Activated T-helper 1 cell treated with Interleukin-2 at 50 U/mL for 16 hours (primary cell): Measurements from ENCODE around the gene JSRP1.

Experiments used
- DNase-seq: peaks from one replicate; pipeline ENCODE4 v3.0.0-alpha.2; 2020; ENCODE audit warnings: low read depth

Gene JSRP1

DNA sequence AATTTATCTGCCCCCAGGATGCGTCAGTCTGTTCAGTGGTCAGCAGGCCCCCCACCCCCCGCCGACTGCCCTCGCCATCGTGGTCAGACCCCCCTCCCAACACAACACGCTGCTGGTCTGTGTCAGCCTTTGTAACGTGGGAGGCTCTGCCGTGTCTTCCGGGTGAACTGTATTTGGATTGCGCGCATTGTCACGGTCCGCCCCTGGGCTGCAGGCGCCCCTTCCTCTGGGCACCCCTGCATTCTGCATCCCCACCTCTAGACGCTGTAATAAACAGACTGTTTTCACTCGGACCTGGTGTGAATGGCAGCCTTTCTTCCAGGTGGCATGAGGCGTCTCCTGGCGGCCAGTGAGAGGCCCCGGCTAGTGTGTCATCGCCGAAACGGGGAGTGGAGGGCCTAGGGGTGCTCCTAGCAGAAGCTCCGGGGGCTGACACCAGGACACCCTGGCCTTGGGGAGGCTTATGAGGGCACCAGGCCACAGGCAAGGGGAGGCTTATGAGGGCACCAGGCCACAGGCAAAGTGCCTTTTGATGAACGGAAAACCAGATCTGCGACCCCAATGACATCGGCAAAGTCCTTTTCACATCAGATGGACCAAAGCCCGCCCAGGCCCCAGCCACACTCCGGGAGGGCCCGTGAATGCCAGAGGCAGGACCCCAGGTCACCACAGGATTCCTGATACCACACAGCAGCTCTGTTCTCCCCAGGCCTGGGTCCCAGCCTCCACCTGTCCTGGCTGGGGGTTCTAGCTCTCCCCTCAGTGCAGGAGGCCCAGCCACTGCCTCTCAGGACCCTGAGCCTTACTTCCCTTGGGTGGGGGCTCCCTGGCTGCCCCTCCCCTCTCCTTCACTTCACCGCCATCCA is 23.7 kb downstream of the JSRP1 start:
- DNase-seq: no peak

DNA sequence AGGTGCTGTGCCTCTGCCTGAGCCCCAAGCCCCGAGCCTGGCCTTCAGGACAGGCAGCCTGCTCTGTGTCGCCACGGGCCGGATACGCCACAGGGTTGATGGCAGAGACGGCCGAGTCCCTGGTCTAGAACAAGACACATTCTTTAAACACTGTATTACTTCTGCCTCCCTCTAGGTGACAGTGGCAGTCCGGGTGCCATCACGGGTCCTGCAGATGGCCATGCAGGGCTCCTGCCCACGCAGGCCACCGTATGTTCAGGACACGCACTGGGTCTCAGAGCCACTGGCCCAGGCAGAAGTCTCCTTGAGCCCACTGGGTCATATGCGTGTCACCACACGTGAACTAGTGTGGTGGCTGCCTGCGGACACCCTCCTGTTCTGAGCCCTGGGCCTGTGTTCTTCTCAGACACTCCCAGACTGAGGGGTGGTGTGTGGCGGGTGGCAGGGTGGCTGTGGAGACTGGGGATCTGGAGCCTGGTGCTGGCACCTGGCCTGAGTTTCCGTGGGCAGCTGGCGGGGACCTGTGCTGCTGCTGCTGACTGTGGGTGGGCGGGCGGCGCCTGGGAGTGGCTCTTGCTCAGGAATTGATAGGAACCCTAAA is 24.5 kb downstream of the JSRP1 start:
- DNase-seq: no peak

DNA sequence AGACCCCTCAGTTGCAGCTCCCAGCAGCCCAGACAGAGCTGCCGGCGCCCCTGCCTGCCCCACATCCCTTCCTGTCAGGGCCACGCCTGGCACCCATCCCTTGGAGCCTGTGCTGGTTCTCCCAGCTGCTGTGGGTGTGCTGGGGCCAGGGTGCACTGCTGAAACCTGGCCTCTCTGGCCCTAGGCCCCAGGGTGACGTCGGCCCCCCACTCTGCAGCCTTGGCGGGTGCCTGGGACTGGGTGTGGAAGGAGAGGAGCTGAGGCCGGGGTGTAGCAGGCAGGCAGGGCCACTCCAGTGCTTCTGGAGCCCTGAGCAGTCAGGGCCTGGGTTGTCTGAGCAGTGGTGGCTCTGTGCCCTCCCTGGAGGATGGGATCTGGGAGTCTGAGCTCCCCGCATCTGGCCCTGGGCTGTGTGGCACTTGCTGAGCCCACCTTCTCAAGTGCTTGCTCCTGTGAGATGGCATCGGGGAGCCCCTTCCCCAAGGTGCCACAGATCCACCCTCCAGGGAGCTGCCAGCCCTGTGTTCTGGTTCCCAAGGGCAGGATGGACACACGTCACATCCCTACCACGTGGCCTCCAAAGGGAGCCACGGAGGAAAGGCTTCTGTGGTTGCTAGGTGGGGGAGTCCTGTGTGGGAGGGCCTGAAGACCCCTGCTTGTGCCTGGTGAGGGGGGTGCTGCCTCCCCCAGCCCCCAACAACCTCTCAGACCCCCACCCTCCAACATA is 25.2 kb downstream of the JSRP1 start:
- no peak for DNase-seq

DNA sequence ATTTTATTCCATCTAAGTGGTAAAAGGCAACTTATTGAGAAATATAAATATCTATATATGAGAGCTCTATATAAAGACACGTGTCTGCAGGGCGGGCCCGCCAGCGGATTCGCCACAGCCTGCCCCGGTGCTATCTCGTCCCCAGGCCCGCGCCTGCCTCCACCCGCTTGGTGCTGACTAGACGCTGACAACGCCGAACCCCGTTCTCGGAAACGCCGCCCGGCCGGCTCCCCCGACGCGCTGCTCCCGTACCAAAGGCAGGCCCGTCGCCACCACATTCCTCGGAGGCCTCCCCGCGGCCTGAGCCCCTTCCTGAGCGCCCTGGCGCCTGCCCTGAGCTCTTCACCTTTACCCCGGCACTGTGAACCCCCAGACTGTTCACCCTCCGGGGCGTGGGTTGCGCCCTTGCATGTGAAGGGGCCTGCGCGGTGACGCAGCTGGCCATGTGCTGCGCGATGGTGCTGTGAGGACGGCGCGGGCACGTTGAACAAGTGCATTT is 26.1 kb downstream of the JSRP1 start:
- DNase-seq: no peak

DNA sequence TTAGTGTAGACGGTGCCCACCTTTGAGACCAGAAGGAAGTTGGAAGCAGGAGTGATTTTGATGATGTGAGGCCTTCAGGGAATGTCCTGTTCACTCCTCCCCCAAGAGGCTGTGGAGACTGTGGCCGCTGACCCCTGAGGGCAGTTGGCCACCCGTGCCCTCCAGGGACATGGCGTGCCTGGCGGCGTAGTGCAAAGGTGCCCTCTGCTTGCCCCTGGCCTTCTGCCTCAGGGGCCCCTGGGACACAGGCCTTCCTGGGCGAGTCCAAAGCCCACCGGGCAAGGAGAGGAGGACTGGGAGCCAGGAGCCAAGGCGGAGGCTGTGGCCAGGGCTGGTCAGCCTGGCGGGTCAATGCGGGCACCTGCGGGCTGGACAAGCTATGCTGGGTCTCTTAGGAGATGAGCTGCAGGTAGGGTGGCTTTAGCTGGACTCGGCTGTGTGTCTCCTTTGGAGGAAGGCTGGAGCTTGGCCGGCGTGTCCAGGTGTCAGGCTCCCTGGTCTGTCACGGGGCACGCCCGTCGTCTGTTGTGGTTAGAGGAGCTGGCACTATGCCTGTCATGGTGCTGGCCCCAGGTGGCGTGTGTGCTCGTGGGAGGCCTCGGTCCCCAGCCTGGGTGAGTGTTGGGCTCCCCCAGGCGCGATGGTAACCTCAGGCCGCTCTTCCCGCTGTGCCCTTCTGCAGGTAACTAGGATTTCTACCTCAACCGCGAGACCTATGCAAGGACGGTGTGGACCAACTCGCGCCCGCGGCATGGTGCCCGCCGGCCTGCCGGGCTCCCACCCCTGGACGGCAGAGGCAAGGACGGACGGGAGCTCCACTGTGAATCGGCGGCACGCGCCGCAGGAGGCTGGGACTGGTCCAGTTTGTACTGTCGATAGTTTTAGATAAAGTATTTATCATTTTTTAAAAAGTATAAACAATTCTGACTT is 26.8 kb downstream of the JSRP1 start:
- no peak for DNase-seq

DNA sequence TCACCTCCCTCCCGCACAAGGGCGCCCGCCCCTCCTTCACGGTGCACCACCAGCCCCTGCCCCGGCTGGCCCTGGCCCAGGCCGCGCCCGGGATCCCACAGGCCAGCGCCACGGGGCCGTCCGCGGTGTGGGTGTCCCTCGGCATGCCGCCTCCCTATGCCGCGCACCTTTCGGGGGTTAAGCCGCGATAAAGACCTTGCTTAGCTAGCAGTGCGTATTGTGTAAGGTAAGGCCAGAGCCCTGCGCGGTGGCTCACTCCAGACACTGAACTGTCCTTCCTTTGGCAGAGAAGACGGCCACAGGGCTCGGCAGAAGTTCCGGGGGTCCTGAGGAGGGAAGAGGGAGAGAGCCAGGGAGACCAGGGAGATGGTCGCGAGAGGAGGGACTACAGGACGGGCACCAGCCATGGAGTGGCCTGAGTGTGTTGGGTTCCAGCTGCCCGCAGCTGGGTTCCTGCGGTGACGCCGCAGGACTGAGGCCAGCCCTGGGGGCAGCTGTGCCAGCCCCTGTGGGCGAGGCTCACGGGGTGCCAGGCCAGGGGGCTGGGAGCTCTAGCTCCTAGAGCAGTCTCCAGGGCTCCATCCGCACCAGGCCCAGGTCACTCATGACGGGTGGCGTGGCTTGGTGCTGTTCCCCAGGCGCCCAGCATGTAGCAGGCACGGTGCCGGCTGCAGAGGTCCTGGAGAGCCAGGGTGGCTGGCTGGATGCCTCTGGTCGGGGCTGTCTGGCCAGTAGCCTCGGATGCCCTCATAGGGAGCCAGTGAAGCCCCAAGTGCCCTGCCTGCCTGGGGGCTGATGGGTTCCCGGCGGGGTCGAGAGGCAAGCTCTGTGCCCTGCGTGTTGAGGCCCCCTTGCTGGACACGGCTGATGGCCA is 27.8 kb downstream of the JSRP1 start:
- DNase-seq: no peak

DNA sequence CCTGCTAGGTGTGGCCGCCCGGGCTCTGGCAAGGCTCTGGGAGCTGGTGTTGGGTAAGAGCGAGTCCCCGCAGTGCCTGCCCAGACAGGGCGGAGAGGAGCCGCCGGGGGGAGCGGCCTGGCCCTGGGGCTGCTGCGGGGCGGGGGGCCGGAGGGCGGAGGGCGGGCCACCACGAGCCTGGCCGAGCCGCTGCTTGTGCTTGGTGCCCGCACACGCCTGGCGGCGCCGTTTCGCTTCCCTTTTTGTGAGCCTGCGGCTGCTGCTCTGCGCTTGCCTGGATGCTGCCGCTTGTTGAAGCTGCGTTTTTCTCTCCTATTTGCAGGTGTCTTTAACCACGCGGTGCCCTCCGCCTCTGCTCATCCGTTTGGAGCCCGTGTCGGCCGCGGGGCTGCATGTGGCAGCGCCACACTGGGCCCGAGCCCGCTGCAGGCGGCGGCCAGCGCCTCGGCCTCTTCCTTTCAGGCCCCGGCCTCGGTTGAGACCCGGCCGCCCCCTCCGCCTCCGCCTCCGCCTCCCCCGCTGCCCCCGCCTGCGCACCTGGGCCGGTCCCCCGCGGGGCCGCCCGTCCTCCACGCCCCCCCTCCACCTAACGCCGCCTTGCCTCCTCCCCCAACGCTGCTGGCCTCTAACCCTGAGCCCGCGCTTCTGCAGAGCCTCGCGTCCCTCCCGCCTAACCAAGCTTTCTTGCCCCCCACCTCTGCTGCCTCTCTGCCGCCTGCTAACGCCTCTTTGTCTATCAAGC is 28.6 kb downstream of the JSRP1 start:
- no peak for DNase-seq

DNA sequence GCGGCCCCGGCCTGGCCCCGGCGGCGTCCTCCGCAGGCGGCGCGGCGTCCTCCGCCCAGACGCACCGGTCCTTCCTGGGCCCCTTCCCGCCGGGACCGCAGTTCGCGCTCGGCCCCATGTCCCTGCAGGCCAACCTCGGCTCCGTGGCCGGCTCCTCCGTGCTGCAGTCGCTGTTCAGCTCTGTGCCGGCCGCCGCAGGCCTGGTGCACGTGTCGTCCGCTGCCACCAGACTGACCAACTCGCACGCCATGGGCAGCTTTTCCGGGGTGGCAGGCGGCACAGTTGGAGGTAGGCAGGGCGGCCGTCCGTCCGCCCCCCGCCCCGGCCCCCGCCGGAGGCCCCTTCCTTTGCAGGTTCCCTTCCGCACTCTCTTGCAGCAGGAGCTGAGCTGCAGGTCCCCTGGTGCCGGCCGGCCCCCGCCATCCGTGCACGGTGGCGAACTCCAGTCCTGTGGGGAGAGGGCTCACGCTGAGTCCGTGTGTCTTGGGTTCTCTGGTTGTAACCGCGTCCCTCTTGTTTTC is 29.3 kb downstream of the JSRP1 start:
- no peak for DNase-seq

DNA sequence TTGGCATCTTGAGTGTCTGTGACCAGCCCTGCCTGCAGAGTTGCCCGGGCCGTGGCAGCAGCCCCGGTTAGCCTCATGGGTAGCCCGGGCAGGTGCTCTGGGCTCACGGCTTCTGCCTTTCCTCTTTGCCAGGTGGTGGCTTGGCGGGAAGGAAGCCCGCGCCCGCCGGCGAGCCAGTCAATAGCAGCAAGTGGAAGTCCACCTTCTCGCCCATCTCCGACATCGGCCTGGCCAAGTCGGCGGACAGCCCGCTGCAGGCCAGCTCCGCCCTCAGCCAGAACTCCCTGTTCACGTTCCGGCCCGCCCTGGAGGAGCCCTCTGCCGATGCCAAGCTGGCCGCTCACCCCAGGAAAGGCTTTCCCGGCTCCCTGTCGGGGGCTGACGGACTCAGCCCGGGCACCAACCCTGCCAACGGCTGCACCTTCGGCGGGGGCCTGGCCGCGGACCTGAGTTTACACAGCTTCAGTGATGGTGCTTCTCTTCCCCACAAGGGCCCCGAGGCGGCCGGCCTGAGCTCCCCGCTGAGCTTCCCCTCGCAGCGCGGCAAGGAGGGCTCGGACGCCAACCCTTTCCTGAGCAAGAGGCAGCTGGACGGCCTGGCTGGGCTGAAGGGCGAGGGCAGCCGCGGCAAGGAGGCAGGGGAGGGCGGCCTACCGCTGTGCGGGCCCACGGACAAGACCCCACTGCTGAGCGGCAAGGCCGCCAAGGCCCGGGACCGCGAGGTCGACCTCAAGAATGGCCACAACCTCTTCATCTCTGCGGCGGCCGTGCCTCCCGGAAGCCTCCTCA is 30.0 kb downstream of the JSRP1 start:
- no peak for DNase-seq

DNA sequence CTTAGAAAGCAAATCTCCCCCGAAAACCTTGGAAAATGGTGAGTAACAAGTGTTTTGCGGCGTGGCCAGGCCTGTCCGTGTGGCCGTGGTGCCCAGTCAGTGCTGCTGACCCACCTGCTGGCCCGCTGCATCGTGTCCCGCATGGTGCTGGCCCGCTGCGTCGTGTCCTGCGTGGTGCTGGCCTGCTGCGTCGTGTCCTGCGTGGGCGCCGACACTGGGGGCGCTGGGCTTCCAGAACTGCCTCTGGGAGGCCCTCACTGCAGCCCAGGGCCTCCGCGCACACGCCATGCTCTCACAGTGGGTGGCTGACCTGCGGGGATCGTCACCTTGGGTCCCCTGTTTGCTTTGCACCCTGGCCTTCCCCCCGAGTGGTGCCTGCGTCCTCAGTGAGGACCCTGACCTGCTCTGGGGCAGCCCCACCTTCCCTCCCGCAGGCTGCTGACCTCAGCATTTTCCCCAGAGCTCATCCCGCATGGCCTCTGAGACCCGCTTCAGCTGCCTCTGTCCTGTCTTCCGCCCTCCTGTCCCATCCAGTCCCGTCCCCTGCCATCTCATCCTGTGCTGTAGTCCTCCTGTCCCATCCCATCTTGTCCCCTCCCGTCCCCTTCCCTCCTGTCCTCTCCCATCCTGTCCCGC is 30.7 kb downstream of the JSRP1 start:
- no peak for DNase-seq

DNA sequence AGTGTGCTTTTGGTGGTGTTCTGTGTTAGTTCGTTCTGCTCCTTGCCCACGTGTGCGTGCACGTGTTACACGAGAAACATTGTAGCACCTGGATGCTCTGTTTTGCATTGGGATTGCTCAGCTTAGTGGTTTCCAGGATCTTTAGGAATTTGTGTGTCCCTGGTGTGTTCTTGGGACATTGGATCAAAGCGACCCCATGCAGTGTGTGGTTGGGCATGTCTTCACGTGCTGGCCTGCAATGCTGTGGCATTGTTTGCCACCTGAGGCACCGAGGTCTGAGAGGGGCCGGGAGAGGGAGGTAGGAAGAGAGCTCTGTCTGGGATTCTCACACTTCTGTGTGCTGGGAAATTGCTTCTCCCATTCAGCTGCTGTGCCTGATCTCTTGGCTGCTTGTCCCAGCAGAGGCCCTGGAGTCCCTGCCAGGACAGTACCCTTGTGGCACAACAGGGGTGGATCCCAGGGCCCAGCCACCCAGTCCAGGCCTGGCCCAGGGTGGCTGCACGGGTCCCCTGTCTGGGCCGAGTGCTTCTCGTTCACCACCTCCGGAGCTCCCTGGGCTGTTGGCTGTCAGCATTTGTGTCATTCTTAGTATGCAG is 31.4 kb downstream of the JSRP1 start:
- no peak for DNase-seq

DNA sequence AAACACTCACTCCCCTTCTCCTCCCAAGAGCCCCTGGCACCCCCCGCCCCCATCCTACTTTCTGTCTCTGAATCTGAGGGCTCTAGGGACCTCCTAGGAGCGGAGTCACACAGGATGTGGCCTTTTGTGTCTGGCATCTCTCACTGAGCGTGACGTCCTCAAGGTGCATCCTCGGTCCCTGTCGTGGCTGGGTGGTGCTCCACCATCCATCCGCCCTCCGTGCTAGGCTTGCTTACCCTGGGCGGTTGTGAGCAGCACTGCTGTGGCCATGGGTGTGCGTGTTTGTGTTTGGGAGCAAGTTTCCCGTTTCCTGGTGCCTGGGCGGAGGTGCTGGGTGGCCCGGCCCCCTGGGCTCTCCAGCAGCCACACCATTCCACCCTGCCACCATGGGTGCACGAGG is 32.3 kb downstream of the JSRP1 start:
- DNase-seq: no peak

DNA sequence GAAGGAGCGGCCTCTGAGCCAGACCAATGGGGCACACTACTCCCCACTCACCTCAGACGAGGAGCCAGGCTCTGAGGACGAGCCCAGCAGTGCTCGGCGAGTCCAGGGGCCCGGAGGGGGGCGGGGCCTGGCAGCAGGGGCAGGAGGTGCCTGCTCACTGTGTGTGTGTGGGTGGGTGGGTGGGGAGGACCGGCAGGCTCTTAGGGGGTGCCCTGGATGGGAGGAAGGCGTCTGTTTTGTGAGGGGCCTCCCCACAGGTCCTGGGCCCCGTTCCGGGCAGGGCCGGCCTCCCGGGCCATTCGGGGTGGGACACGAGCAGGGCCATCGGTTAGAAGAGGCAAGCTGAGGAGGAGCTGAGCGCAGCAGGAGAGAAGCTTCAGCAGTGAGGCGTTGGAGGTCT is 32.8 kb downstream of the JSRP1 start:
- DNase-seq: no peak

DNA sequence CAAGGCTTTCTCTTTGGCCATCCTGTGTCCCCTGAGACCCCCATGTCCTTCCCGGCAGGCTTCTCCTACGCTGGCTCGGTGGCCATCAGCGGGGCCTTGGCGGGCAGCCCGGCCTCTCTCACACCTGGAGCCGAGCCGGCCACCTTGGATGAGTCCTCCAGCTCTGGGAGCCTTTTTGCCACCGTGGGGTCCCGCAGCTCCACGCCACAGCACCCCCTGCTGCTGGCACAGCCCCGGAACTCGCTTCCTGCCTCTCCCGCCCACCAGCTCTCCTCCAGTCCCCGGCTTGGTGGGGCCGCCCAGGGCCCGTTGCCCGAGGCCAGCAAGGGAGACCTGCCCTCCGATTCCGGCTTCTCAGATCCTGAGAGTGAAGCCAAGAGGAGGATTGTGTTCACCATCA is 34.3 kb downstream of the JSRP1 start:
- DNase-seq: no peak

DNA sequence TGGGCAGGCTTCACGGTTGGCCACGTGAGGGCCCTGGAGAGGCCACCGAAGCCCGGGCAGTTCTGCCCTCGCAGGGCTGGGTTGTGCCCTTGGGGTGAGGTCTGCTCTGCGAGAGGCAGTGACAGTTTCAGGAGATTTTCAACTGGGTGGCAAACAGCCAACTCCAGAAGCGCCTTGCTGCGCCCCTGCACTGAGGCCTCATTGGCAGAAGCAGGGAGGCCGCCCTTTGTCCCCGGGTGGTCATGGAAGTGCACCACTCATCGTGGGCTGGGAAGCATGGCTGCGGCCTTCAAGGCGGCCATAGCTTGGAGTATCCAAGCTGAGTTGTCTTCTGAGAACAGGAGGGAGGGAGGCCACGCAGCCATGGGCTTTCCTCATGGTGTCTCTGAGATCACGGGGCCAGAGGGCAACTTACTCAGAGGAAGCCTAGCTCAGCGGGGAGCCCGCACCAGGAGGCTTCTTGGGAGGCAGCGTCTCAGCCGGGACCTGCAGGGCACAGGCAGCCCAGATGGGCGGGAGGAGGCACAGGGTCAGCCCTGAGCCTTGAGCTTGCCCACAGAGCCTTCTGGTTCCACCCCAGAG is 34.9 kb downstream of the JSRP1 start:
- DNase-seq: no peak

DNA sequence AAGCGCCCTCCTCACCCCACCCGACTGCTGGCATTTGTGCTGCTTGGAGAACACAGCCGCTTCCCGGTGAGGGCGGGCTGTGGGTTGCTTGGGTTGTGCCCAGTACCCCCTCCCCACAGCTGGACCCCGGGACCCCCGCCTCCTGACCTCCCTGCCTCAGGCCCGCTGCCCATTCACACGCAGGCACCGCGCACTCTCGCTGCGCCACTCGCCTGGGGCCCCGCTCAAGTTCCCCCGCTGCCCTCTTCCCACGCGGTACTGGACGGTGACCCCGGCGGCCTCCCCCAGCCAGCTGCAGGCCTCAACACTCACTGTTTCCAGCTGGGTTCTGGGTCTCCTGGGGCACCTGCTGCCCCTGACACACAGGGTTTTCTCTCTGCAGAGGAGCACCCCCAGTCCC is 36.5 kb downstream of the JSRP1 start:
- no peak for DNase-seq

DNA sequence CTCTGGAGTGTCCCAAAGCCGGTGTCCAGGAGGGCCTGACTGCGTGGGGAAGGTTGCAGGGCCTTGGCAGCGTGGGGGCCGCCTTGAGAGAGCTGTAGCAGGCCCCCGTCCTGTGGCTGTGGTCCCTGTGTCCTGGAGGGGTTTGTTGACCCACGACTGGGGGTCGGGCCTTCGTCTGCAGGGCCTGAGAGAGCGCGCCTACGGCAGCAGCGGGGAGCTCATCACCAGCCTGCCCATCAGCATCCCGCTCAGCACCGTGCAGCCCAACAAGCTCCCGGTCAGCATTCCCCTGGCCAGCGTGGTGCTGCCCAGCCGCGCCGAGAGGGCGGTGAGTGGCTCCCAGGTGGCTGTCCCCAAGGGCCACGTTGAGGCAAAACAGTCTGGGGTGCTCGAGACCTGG is 38.6 kb downstream of the JSRP1 start:
- no peak for DNase-seq
